Gastroesophageal sphincter (tissue), 3 donors: ENCODE measurements around the gene PPM1H.

Experiments used
- CTCF ChIP-seq, 4 experiments: fragments of 200-600 bp in 2 of 4; fragments of 450-650 bp in 2 of 4; sonication (generic) in 1 of 4; IDR thresholded peaks; one replicate each; pipeline ENCODE4 v1.5.1; 2017 to 2019; ENCODE audit warnings: antibody characterized with exemption in 4 of 4, mild to moderate bottlenecking in 2 of 4, moderate library complexity in 2 of 4
- EP300 ChIP-seq: sonication (generic); formaldehyde crosslinking; IDR thresholded peaks from one replicate; pipeline ENCODE4 v1.6.1; 2017; ENCODE audit warnings: antibody characterized with exemption, mild to moderate bottlenecking

DNA sequence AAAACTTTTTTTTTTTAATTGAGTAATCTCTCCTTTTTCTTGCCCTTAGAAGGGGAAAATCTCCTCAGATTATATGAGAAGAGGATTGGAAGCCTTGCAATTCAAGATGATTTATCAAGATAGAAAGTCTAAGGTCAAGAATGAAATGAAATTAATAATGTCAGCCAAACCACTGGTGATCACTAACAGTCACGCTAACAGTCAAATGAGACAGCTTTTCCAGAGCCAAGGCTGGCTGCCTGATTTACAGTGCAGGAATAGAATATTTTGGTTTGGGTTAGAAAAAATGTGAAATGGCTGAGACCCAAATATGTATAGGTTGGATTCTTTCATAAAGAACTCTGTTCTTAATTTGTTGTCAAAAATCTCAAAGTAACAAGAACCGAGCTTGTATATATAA lies 204.3 kb downstream of the PPM1H start:
- TF ChIP-seq CTCF (IDR thresholded peaks at IDR 0.05) (no peak), EP300 (no peak)
